H1 (cell line): Measurements from ENCODE around the gene CDC42EP2. TPM values are rescaled to one million over a fixed set of nuclear protein-coding genes. Genes with fewer than 3 reads are reported as not detected.

Experiments
- CTCF ChIA-PET: fragments of 300-600 bp; sonication (Branson Sonifier 250); formaldehyde crosslinking; loops from one replicate; lab custom pipeline; 2021; ENCODE audit not compliant: partially characterized antibody; lab: Charles Lee
- POLR2A ChIA-PET: fragments of 300-600 bp; sonication (Branson Sonifier 250); formaldehyde crosslinking; loops from one replicate; lab custom pipeline; 2021; ENCODE audit warnings: inconsistent platforms; ENCODE audit not compliant: partially characterized antibody; lab: Charles Lee
- DNase-seq, 2 experiments: peaks; one replicate each; pipeline versions ENCODE4 v3.0.0 to v3.0.0-alpha.2; 2010 to 2022; ENCODE audit warnings: low spot score in 2 of 2, low read depth in 1 of 2, mixed read lengths in 1 of 2
- FAIRE-seq: peaks from 2 replicates; lab custom pipeline; 2011; peaks lifted over from hg19 to GRCh38; lab: Jason Lieb, UNC
- H2AFZ ChIP-seq: 2 replicates; pipeline ENCODE4 v1.8.1; 2012; ENCODE audit warnings: low read length, inconsistent platforms
- H2AK5ac ChIP-seq: 2 replicates; pipeline ENCODE4 v1.6.1; 2013; ENCODE audit warnings: low read depth, low read length
- H2BK120ac ChIP-seq: replicated peaks from 2 replicates; pipeline ENCODE3; 2013; ENCODE audit warnings: low read depth, low read length, inconsistent platforms
- H2BK12ac ChIP-seq: 2 replicates; pipeline ENCODE4 v1.6.1; 2013; ENCODE audit warnings: low read depth, low read length
- H2BK15ac ChIP-seq: 2 replicates; pipeline ENCODE4 v1.6.1; 2013; ENCODE audit warnings: low read length
- H2BK20ac ChIP-seq: 2 replicates; pipeline ENCODE4 v1.6.1; 2013; ENCODE audit warnings: low read length
- H2BK5ac ChIP-seq: 2 replicates; pipeline ENCODE4 v1.6.1; 2013; ENCODE audit warnings: low read depth, low read length
- H3K14ac ChIP-seq: 2 replicates; pipeline ENCODE4 v1.6.1; 2013; ENCODE audit warnings: inconsistent platforms; ENCODE audit not compliant: insufficient read length
- H3K18ac ChIP-seq: 2 replicates; pipeline ENCODE4 v1.6.1; 2013; ENCODE audit warnings: low read length; ENCODE audit errors: extremely low read depth
- H3K23ac ChIP-seq: 2 replicates; pipeline ENCODE4 v1.6.1; 2013; ENCODE audit warnings: inconsistent platforms; ENCODE audit not compliant: insufficient read length
- H3K23me2 ChIP-seq: 2 replicates; pipeline ENCODE4 v1.6.1; 2013; ENCODE audit warnings: low read depth, low read length
- H3K27ac ChIP-seq: 2 replicates; pipeline ENCODE4 v1.6.1; 2011; ENCODE audit warnings: low read depth, low read length, inconsistent platforms
- H3K27me3 ChIP-seq, 4 experiments: replicated peaks in 1 of 4; 1 replicate in 1 of 4; 2 replicates in 3 of 4; pipeline versions ENCODE4 v1.6.1 to v1.8.1; 2011 to 2013; ENCODE audit warnings: low read length in 3 of 4, mild to moderate bottlenecking in 3 of 4, inconsistent platforms in 2 of 4, mixed read lengths in 2 of 4, moderate library complexity in 1 of 4; ENCODE audit not compliant: control insufficient read depth in 3 of 4, insufficient read depth in 3 of 4; ENCODE audit errors: extremely low read depth in 1 of 4
- H3K36me3 ChIP-seq, 4 experiments: 2 replicates each; pipeline versions ENCODE4 v1.6.1 to v1.8.1; 2011 to 2013; ENCODE audit warnings: mild to moderate bottlenecking in 4 of 4, low read length in 3 of 4, moderate library complexity in 2 of 4, control low read depth in 1 of 4, inconsistent platforms in 1 of 4; ENCODE audit not compliant: insufficient read depth in 4 of 4, control insufficient read depth in 2 of 4
- H3K4ac ChIP-seq: replicated peaks from 2 replicates; pipeline ENCODE3; 2013; ENCODE audit warnings: low read length, low read depth, mixed read lengths, inconsistent platforms; ENCODE audit not compliant: insufficient read length
- H3K4me1 ChIP-seq, 4 experiments: replicated peaks in 1 of 4; 1 replicate in 1 of 4; 2 replicates in 3 of 4; pipeline versions ENCODE4 v1.6.1 to v1.8.1; 2011 to 2013; ENCODE audit warnings: low read length in 3 of 4, inconsistent platforms in 2 of 4, mixed read lengths in 1 of 4; ENCODE audit not compliant: insufficient read depth in 4 of 4, control insufficient read depth in 3 of 4
- H3K4me2 ChIP-seq, 2 experiments: 2 replicates each; pipeline versions ENCODE4 v1.6.1 to v1.8.1; 2011 to 2013; ENCODE audit warnings: low read depth in 2 of 2, low read length in 2 of 2, control low read depth in 1 of 2, inconsistent platforms in 1 of 2, mild to moderate bottlenecking in 1 of 2; ENCODE audit not compliant: insufficient read depth in 1 of 2
- H3K4me3 ChIP-seq, 4 experiments: fragments of 200-600, 300-600 bp in 1 of 4; sonication (generic), shearing (Covaris generic), sonication (Bioruptor Twin) in 1 of 4; 2 replicates each; pipeline versions ENCODE4 v1.5.1 to v1.8.1; 2011 to 2016; ENCODE audit warnings: low read length in 4 of 4, low read depth in 3 of 4, control low read depth in 2 of 4, inconsistent platforms in 2 of 4, mild to moderate bottlenecking in 2 of 4, mixed read lengths in 1 of 4, moderate library complexity in 1 of 4; ENCODE audit not compliant: insufficient read depth in 2 of 4; ENCODE audit errors: extremely low read depth in 1 of 4
- H3K56ac ChIP-seq: replicated peaks from 2 replicates; pipeline ENCODE3; 2013; ENCODE audit warnings: low read depth, mild to moderate bottlenecking, mixed read lengths, low read length, inconsistent platforms; ENCODE audit not compliant: insufficient read length
- H3K79me1 ChIP-seq: 2 replicates; pipeline ENCODE4 v1.6.1; 2013; ENCODE audit warnings: low read depth, low read length, control low read depth
- H3K79me2 ChIP-seq, 2 experiments: 2 replicates each; pipeline versions ENCODE4 v1.6.1 to v1.8.1; 2012 to 2013; ENCODE audit warnings: low read length in 2 of 2, mild to moderate bottlenecking in 2 of 2, inconsistent platforms in 1 of 2; ENCODE audit not compliant: insufficient read depth in 2 of 2, control insufficient read depth in 1 of 2
- H3K9ac ChIP-seq, 4 experiments: replicated peaks in 1 of 4; 1 replicate in 1 of 4; 2 replicates in 3 of 4; pipeline versions ENCODE4 v1.6.1 to v1.8.1; 2011 to 2013; ENCODE audit warnings: low read depth in 3 of 4, low read length in 3 of 4, control low read depth in 2 of 4, mild to moderate bottlenecking in 2 of 4, moderate library complexity in 2 of 4, inconsistent platforms in 1 of 4; ENCODE audit errors: extremely low read depth in 1 of 4
- H3K9me3 ChIP-seq, 2 experiments: 2 replicates each; pipeline versions ENCODE4 v1.6.1 to v1.8.1; 2012 to 2013; ENCODE audit warnings: mild to moderate bottlenecking in 2 of 2, moderate library complexity in 2 of 2, control low read depth in 1 of 2, inconsistent platforms in 1 of 2, low read depth in 1 of 2, low read length in 1 of 2, mixed read lengths in 1 of 2; ENCODE audit not compliant: insufficient read depth in 2 of 2
- H4K20me1 ChIP-seq, 2 experiments: replicated peaks in 1 of 2; 2 replicates each; pipeline versions ENCODE3 to v1.8.1; 2011 to 2013; ENCODE audit warnings: inconsistent platforms in 2 of 2, low read length in 2 of 2, mild to moderate bottlenecking in 1 of 2; ENCODE audit not compliant: insufficient read depth in 2 of 2, control insufficient read depth in 1 of 2
- H4K5ac ChIP-seq: 2 replicates; pipeline ENCODE4 v1.6.1; 2013; ENCODE audit warnings: low read length, low read depth, mixed read lengths, inconsistent platforms; ENCODE audit not compliant: insufficient read length
- H4K8ac ChIP-seq: 2 replicates; pipeline ENCODE4 v1.8.0; 2013; ENCODE audit warnings: mild to moderate bottlenecking, moderate library complexity, low read length, inconsistent platforms; ENCODE audit not compliant: insufficient read depth; ENCODE audit errors: extremely low read depth
- H4K91ac ChIP-seq: replicated peaks from 2 replicates; pipeline ENCODE3; 2013; ENCODE audit warnings: low read length, mixed read lengths, inconsistent platforms; ENCODE audit not compliant: insufficient read length
- ATF2 ChIP-seq: IDR thresholded peaks from 2 replicates; pipeline ENCODE4 v1.6.1; 2012; ENCODE audit warnings: low read length, inconsistent platforms
- BCL11A ChIP-seq, 2 experiments: IDR thresholded peaks; one replicate each; pipeline ENCODE4 v1.6.1; 2011; ENCODE audit warnings: low read depth in 2 of 2, low read length in 2 of 2, mild to moderate bottlenecking in 2 of 2
- CTBP2 ChIP-seq: IDR thresholded peaks from 2 replicates; pipeline ENCODE4 v1.7.0; 2011; ENCODE audit warnings: borderline replicate concordance, mild to moderate bottlenecking, moderate library complexity, mixed read lengths, low read length; ENCODE audit not compliant: insufficient read depth, insufficient read length
- KDM1A ChIP-seq: fragments of 200-600, 300-600 bp; sonication (generic); IDR thresholded peaks from 2 replicates; pipeline ENCODE4 v1.7.1; 2016; ENCODE audit warnings: mild to moderate bottlenecking, low read length, borderline replicate concordance
- NANOG ChIP-seq: IDR thresholded peaks from 2 replicates; pipeline ENCODE4 v1.6.1; 2011; ENCODE audit warnings: low read length, low read depth, mild to moderate bottlenecking, inconsistent platforms; ENCODE audit not compliant: insufficient read depth, poor library complexity, severe bottlenecking
- POLR2A ChIP-seq, 2 experiments: IDR thresholded peaks; 1 replicate in 1 of 2; 2 replicates in 1 of 2; pipeline ENCODE4 v1.6.1; 2011; ENCODE audit warnings: low read depth in 2 of 2, low read length in 2 of 2, mild to moderate bottlenecking in 2 of 2; ENCODE audit errors: control extremely low read depth in 1 of 2
- RXRA ChIP-seq: IDR thresholded peaks from 2 replicates; pipeline ENCODE4 v1.6.1; 2011; ENCODE audit warnings: low read depth, mild to moderate bottlenecking, low read length, moderate library complexity; ENCODE audit not compliant: insufficient read depth
- SAP30 ChIP-seq: fragments of 300-600 bp; sonication (generic); IDR thresholded peaks from 2 replicates; pipeline ENCODE4 v1.7.1; 2012; ENCODE audit warnings: low read length, moderate library complexity, mild to moderate bottlenecking, inconsistent platforms; ENCODE audit not compliant: insufficient read depth, insufficient replicate concordance
- TAF1 ChIP-seq: IDR thresholded peaks from 2 replicates; pipeline ENCODE4 v1.6.1; 2011; ENCODE audit warnings: mild to moderate bottlenecking, low read depth, low read length
- TBP ChIP-seq: IDR thresholded peaks from 2 replicates; pipeline ENCODE4 v1.6.1; 2011; ENCODE audit warnings: low read depth, low read length, improper control_type of control experiment
- WGBS, 2 experiments: shearing (Covaris generic) in 1 of 2; methylation state at CpG; one replicate each; pipeline versions ENCODE4 v1.1.6 to v1.1.7; 2013 to 2015; ENCODE audit warnings: low lambda C conversion rate in 2 of 2, mixed read lengths in 2 of 2, inconsistent platforms in 1 of 2, low coverage in 1 of 2, missing lambda C conversion rate in 1 of 2; ENCODE audit not compliant: insufficient replicate concordance in 2 of 2, insufficient coverage in 1 of 2, insufficient read length in 1 of 2; ENCODE audit errors: extremely low coverage in 1 of 2, missing lambda C conversion rate in 1 of 2; 5-methylcytosine and 5-hydroxymethylcytosine counted together
- polyA plus RNA-seq, 7 experiments: library from polyadenylated mRNA; depleted of rRNA in 3 of 7; stranded (reverse) in 5 of 7; unstranded in 2 of 7; fragments of >200 nt in 5 of 7; fragments of 200-250 nt in 2 of 7; gene quantifications; 1 replicate in 5 of 7; 2 replicates in 1 of 7; 4 replicates in 1 of 7; pipeline versions ENCODE4 v1.2.1 to v1.2.3, GENCODE V29; 2011 to 2013; ENCODE audit warnings: missing spikeins in 2 of 7, mixed read lengths in 2 of 7
- total RNA-seq: library from RNA; stranded (reverse); fragmentation: NEBNext Ultra II Directional; extraction: Animal tissue kit (Norgen Biotek cat#: 25700); gene quantifications from 2 replicates; pipeline ENCODE4 v1.2.1, GENCODE V29; 2021

Gene CDC42EP2
- total and polyA plus RNA-seq, 2 of the 8 experiments (the other 6 are each of a cell fraction or from before 2014, with no cell fraction given): 11.8 to 13.3 TPM

- no peak overlapping the region for H2BK20ac ChIP-seq
- H3K4me2 ChIP-seq: no peak overlapping the region
- H3K23ac ChIP-seq: no peak overlapping the region
- CTCF ChIA-PET: interaction anchor here (0.6 to 52.8 kb wide), 3 partner anchors 10 to 44 kb away, joined by 3 to 1179 read pairs (median 1179); partner anchors contain the start of genes CDC42EP2 and DPF2
- H3K4me1 ChIP-seq: peaks cover 0 to 10% (median 6%) of the 10 kb centered on the region in 4 experiments; a peak in 6 of 7 replicates
- H3K27me3 ChIP-seq: no peaks in the 10 kb centered on the region
- H3K14ac ChIP-seq: no peak overlapping the region
- H3K56ac ChIP-seq: no peak overlapping the region
- WGBS, 2 experiments: 90% methylated on average over 12 of the region's 12 CpGs; no CpG with 5 or more reads in 1 of the 2 experiments
- no peak overlapping the region for H3K9ac ChIP-seq
- H2AFZ ChIP-seq: no peak overlapping the region
- H3K23me2 ChIP-seq: no peaks in the 10 kb centered on the region
- H3K18ac ChIP-seq: no peak overlapping the region
- no peaks in the 10 kb centered on the region for H3K9me3 ChIP-seq
- FAIRE-seq: no peak
- no peaks in the 10 kb centered on the region for H3K79me2 ChIP-seq
- no peak overlapping the region for H2BK5ac ChIP-seq
- H4K8ac ChIP-seq: no peak overlapping the region
- no peak overlapping the region for H3K4me3 ChIP-seq
- no peak overlapping the region for H2BK12ac ChIP-seq
- H2AK5ac ChIP-seq: no peak overlapping the region
- POLR2A ChIA-PET: interaction anchor here (0.9 to 2.5 kb wide), 4 partner anchors 14 to 180 kb away, joined by 3 to 7 read pairs (median 3); partner anchors contain the start of gene ZNHIT2
- no peak overlapping the region for H3K27ac ChIP-seq
- H4K20me1 ChIP-seq: peaks cover 0 to 3% of the 10 kb centered on the region in 2 experiments
- no peak overlapping the region for H4K91ac ChIP-seq
- H2BK15ac ChIP-seq: no peak overlapping the region
- no peak overlapping the region for H4K5ac ChIP-seq
- H3K79me1 ChIP-seq: no peaks in the 10 kb centered on the region; the same call in 1 of the 2 replicates
- DNase-seq: no peak
- H3K36me3 ChIP-seq: peaks cover 25 to 60% (median 44%) of the 10 kb centered on the region in 4 experiments
- H2BK120ac ChIP-seq: no peak overlapping the region
- no peak overlapping the region for H3K4ac ChIP-seq
- TF ChIP-seq CTBP2 (no peak), SAP30 (no peak), TBP (no peak), TAF1 (no peak), NANOG (no peak), RXRA (no peak), POLR2A (IDR thresholded peaks at IDR 0.05; ENCODE audit: control extremely low read depth in 1 of 2, low read depth in 2 of 2, low read length in 2 of 2) (no peak), ATF2 (no peak), BCL11A (IDR thresholded peaks at IDR 0.05; ENCODE audit: low read depth in 2 of 2, low read length in 2 of 2) (no peak), KDM1A (no peak)
Measured at GRCh38 chr11:65297026-65297672, 17.5 kb upstream of the CDC42EP2 start.
